K562 (cell line): ENCODE measurements around the gene SPDYE3. TPM values are rescaled to one million over a fixed set of nuclear protein-coding genes. Genes with fewer than 3 reads are reported as not detected.
"Not testable (repeated sequence)": the region's sequence is repeated elsewhere in the genome, so short reads cannot be mapped to it uniquely, and the experiment has no call there.

Experiments used
- ATAC-seq: fragments of 200-7000 bp; cut with Tn5 transposase; 3 replicates; pipeline ENCODE4 v1.9.1; 2020; ENCODE audit warnings: moderate library complexity
- BruUV-seq: library from RNA; stranded (reverse); fragments of 400-500 nt; replicated peaks from 2 replicates; lab custom pipeline; 2021; lab: Mats Ljungman, UMichigan
- CTCF ChIA-PET: fragments of 300-600 bp; formaldehyde crosslinking; extraction: SDS; loops from one replicate; lab custom pipeline; 2021; ENCODE audit warnings: low intra/inter-chr PET ratio; lab: Yijun Ruan, JAX
- POLR2A ChIA-PET: fragments of 300-600, 350-650 bp; sonication (Branson Sonifier 250); formaldehyde crosslinking; extraction: SDS; loops from one replicate; lab custom pipeline; 2021; ENCODE audit warnings: antibody characterized with exemption, inconsistent platforms; lab: Yijun Ruan, JAX
- DNase-seq, 4 experiments: peaks; one replicate each; pipeline versions ENCODE4 v3.0.0 to v3.0.0-alpha.2; 2011 to 2018; ENCODE audit warnings: low spot score in 3 of 4, mixed read lengths in 3 of 4; ENCODE audit errors: extremely low read depth in 1 of 4
- FAIRE-seq: peaks from 2 replicates; lab custom pipeline; 2011; peaks lifted over from hg19 to GRCh38; lab: Jason Lieb, UNC
- H2AFZ ChIP-seq: 2 replicates; pipeline ENCODE4 v1.6.0; 2011; ENCODE audit warnings: low read depth, low read length, control low read depth, inconsistent platforms
- H3K27ac ChIP-seq: fragments of 200-600 bp; 3 replicates; pipeline ENCODE4 v1.8.0; 2011; ENCODE audit warnings: low read depth, mild to moderate bottlenecking, control low read depth, inconsistent platforms, low read length, moderate library complexity, mixed read lengths; ENCODE audit errors: extremely low read depth
- H3K27me3 ChIP-seq, 2 experiments: fragments of 300-600 bp in 1 of 2; 2 replicates in 1 of 2; 3 replicates in 1 of 2; pipeline versions ENCODE4 v1.6.0 to v1.8.0; 2011; ENCODE audit warnings: inconsistent platforms in 2 of 2, low read length in 2 of 2, mild to moderate bottlenecking in 1 of 2, mixed read lengths in 1 of 2, moderate library complexity in 1 of 2; ENCODE audit not compliant: control insufficient read depth in 2 of 2, insufficient read depth in 2 of 2
- H3K36me3 ChIP-seq: fragments of 300-600 bp; 3 replicates; pipeline ENCODE4 v1.8.0; 2011; ENCODE audit warnings: mild to moderate bottlenecking, low read length, inconsistent platforms; ENCODE audit not compliant: control insufficient read depth, insufficient read depth
- H3K4me1 ChIP-seq, 2 experiments: fragments of 200-600 bp in 1 of 2; replicated peaks in 1 of 2; 2 replicates in 1 of 2; 3 replicates in 1 of 2; pipeline versions ENCODE4 v1.5.1 to v1.8.0; 2011; ENCODE audit warnings: inconsistent platforms in 2 of 2, low read length in 2 of 2, mild to moderate bottlenecking in 1 of 2, mixed read lengths in 1 of 2, moderate library complexity in 1 of 2; ENCODE audit not compliant: control insufficient read depth in 2 of 2, insufficient read depth in 2 of 2
- H3K4me2 ChIP-seq: 2 replicates; pipeline ENCODE4 v1.6.1; 2011; ENCODE audit warnings: low read length, control low read depth, inconsistent platforms, mixed read lengths; ENCODE audit not compliant: insufficient read depth
- H3K4me3 ChIP-seq: fragments of 200-600 bp; sonication (generic), shearing (Covaris generic); 2 replicates; pipeline ENCODE4 v1.5.1; 2016; ENCODE audit warnings: control low read depth, inconsistent platforms
- H3K79me2 ChIP-seq: fragments of 200-600 bp; 3 replicates; pipeline ENCODE4 v1.8.0; 2011; ENCODE audit warnings: low read length, inconsistent platforms; ENCODE audit not compliant: control insufficient read depth, insufficient read depth
- H3K9ac ChIP-seq, 2 experiments: 2 replicates each; pipeline versions ENCODE4 v1.6.0 to v1.6.1; 2011; ENCODE audit warnings: low read depth in 2 of 2, low read length in 2 of 2, control low read depth in 1 of 2, inconsistent platforms in 1 of 2, mild to moderate bottlenecking in 1 of 2, mixed read lengths in 1 of 2; ENCODE audit not compliant: insufficient read depth in 1 of 2
- H3K9me1 ChIP-seq: one replicate; pipeline ENCODE4 v1.6.0; 2011; ENCODE audit warnings: inconsistent platforms, mild to moderate bottlenecking, low read length, moderate library complexity; ENCODE audit not compliant: control insufficient read depth, insufficient read depth
- H3K9me3 ChIP-seq: replicated peaks from 2 replicates; pipeline ENCODE4 v1.5.1; 2011; ENCODE audit warnings: low read depth, low read length, inconsistent platforms; ENCODE audit not compliant: control insufficient read depth, insufficient read depth
- H4K20me1 ChIP-seq: replicated peaks from 2 replicates; pipeline ENCODE4 v1.6.1; 2011; ENCODE audit warnings: low read length, inconsistent platforms, mixed read lengths; ENCODE audit not compliant: control insufficient read depth, insufficient read depth
- ATF7 ChIP-seq: fragments of 450-650 bp; IDR thresholded peaks from 2 replicates; pipeline ENCODE4 v1.7.1; 2014; ENCODE audit warnings: mild to moderate bottlenecking, moderate library complexity
- E2F5 ChIP-seq: sonication (generic); formaldehyde crosslinking; IDR thresholded peaks from 2 replicates; pipeline ENCODE4 v1.8.0; 2022; ENCODE audit warnings: mild to moderate bottlenecking, missing genetic modification reagents
- GTF2F1 ChIP-seq: IDR thresholded peaks from 2 replicates; pipeline ENCODE4 v1.6.1; 2011; ENCODE audit warnings: low read depth, low read length, improper control_type of control experiment
- JUN ChIP-seq, 2 experiments: sonication (generic) in 1 of 2; formaldehyde crosslinking in 1 of 2; IDR thresholded peaks; 2 replicates each; pipeline versions ENCODE4 v1.6.1 to v1.8.0; 2012 to 2022; ENCODE audit warnings: borderline replicate concordance in 2 of 2, mild to moderate bottlenecking in 2 of 2, improper control_type of control experiment in 1 of 2, low read depth in 1 of 2, low read length in 1 of 2, missing genetic modification reagents in 1 of 2
- WGBS: fragments of 100-300 bp; shearing (Covaris generic); methylation state at CpG from one replicate; pipeline ENCODE4 v1.1.6; 2016; ENCODE audit warnings: low coverage, mixed read lengths; ENCODE audit not compliant: insufficient coverage; ENCODE audit errors: missing lambda C conversion rate; 5-methylcytosine and 5-hydroxymethylcytosine counted together
- in situ Hi-C: fragments of 300-500 bp; cut with MboI; formaldehyde crosslinking; loops from 4 replicates; pipeline ENCODE4 v1.15.0; 2018; ENCODE audit warnings: inconsistent platforms, mixed read lengths
- intact Hi-C: fragments of 100-400 bp; cut with micrococcal nuclease; formaldehyde crosslinking; loops from 2 replicates; pipeline ENCODE4 v1.14.2; 2022
- polyA plus RNA-seq, 8 experiments: library from polyadenylated mRNA; depleted of rRNA in 4 of 8; stranded (reverse) in 5 of 8; unstranded in 3 of 8; fragments of >200 nt; fragmentation: Nextera tagmentation in 2 of 8; fragmentation: Illumina TruSeq in 1 of 8; extraction: Ambion mirVana in 2 of 8; extraction: Trizol in 1 of 8; gene quantifications; 2 replicates each; pipeline versions ENCODE4 v1.2.1 to v1.2.3, GENCODE V29; 2011 to 2014; ENCODE audit warnings: inconsistent platforms in 1 of 8, missing spikeins in 1 of 8
- total RNA-seq, 7 experiments: library from RNA; depleted of rRNA in 6 of 7; stranded (reverse); fragments of >200 nt in 6 of 7; fragmentation: Illumina TruSeq in 2 of 7; extraction: Trizol in 2 of 7; gene quantifications; 2 replicates each; pipeline versions ENCODE4 v1.2.1 to v1.2.3, GENCODE V29; 2011 to 2021; ENCODE audit warnings: low replicate concordance in 1 of 7

Gene SPDYE3
- total and polyA plus RNA-seq, 9 of the 15 experiments (the other 6 are each of a cell fraction or from before 2014, with no cell fraction given): 0.04 to 3.3 (median 1.2) TPM; not detected in 6

- TF ChIP-seq E2F5 (CRISPR knock-in tag) (no peak), ATF7 (no peak), JUN (IDR thresholded peaks at IDR 0.05; ENCODE audit: borderline replicate concordance, low read depth, low read length) (no peak), JUN (CRISPR knock-in tag; IDR thresholded peaks at IDR 0.05; ENCODE audit: borderline replicate concordance) (no peak), GTF2F1 (no peak)
Observed at GRCh38 chr7:100364480-100364879, 57.0 kb downstream of the SPDYE3 start (continued).

- POLR2A ChIA-PET: interaction anchor here (1.4 to 1.8 kb wide), 2 partner anchors 10 kb away, joined by 3 to 6 read pairs; no protein-coding TSS in a partner anchor
- WGBS: 88% methylated on average over 6 of the region's 7 CpGs
- H2AFZ ChIP-seq, H3K79me2 ChIP-seq, H3K9me3 ChIP-seq, H3K27ac ChIP-seq, H3K4me3 ChIP-seq, in situ Hi-C loops, H3K4me2 ChIP-seq, H3K9me1 ChIP-seq, H4K20me1 ChIP-seq, FAIRE-seq, ATAC-seq, H3K27me3 ChIP-seq, CTCF ChIA-PET, intact Hi-C loops, DNase-seq, BruUV-seq: not testable (repeated sequence)
- peaks cover 7 to 12% of the 10 kb centered on the region in 2 experiments; a peak in 4 of 5 replicates for H3K4me1 ChIP-seq
- peak overlapping the region in 1 of 2 experiments; percentile 80; a peak in 1 of 4 replicates for H3K9ac ChIP-seq
- peaks cover 46% of the 10 kb centered on the region for H3K36me3 ChIP-seq
Observed at GRCh38 chr7:100365998-100366367, 58.5 kb downstream of the SPDYE3 start.
